ENCODE measurements around the gene GZMH.

- no peak for TF ChIP-seq CTCF (conservative IDR thresholded peaks at IDR 0.05; ENCODE audit: low read length)
- no peak for TF ChIP-seq EZH2phosphoT487 (IDR thresholded peaks at IDR 0.05; ENCODE audit: borderline replicate concordance)
These were observed 32.7 kb downstream of the GZMH start for GRCh38 chr14:24576771-24577170.
